Thyroid gland (tissue), 4 donors: ENCODE measurements around the gene ZNF766. TPM values are rescaled to one million over a fixed set of nuclear protein-coding genes. Genes with fewer than 3 reads are reported as not detected.

Source experiments
- DNase-seq, 2 donors: peaks; one replicate each; pipeline ENCODE4 v3.0.0-alpha.2; 2019
- H3K27ac ChIP-seq, 3 donors: fragments of 200-600 bp; sonication (generic); 1 replicate in 2 of 3; 2 replicates in 1 of 3; pipeline ENCODE4 v1.5.1; 2016 to 2019; ENCODE audit warnings: mild to moderate bottlenecking in 1 of 3, moderate library complexity in 1 of 3
- H3K27me3 ChIP-seq: fragments of 200-600 bp; sonication (generic); one replicate; pipeline ENCODE4 v1.5.1; 2019
- H3K36me3 ChIP-seq, 2 donors: fragments of 200-600 bp; sonication (generic); one replicate each; pipeline ENCODE4 v1.5.1; 2016 to 2019
- H3K4me1 ChIP-seq, 2 donors: fragments of 200-600 bp; sonication (generic); one replicate each; pipeline ENCODE4 v1.5.1; 2017 to 2019
- H3K4me3 ChIP-seq, 3 donors: fragments of 200-600 bp; sonication (generic); replicated peaks in 1 of 3; 1 replicate in 2 of 3; 2 replicates in 1 of 3; pipeline ENCODE4 v1.5.1; 2016; ENCODE audit warnings: mild to moderate bottlenecking in 1 of 3
- H3K9me3 ChIP-seq: fragments of 200-600 bp; sonication (generic); one replicate; pipeline ENCODE4 v1.5.1; 2017
- CTCF ChIP-seq, 6 experiments: fragments of 200-600 bp in 3 of 6; fragments of 450-650 bp in 3 of 6; sonication (generic) in 3 of 6; IDR thresholded peaks; one replicate each; pipeline ENCODE4 v1.5.1; 2016 to 2019; ENCODE audit warnings: antibody characterized with exemption in 6 of 6, mild to moderate bottlenecking in 2 of 6, inconsistent platforms in 1 of 6, moderate library complexity in 1 of 6
- POLR2A ChIP-seq, 2 donors: fragments of 450-650 bp; IDR thresholded peaks; one replicate each; pipeline ENCODE4 v1.6.1; 2017; ENCODE audit warnings: antibody characterized with exemption in 2 of 2, mild to moderate bottlenecking in 2 of 2, moderate library complexity in 1 of 2
- WGBS, 2 donors: methylation state at CpG; one replicate each; pipeline ENCODE4 v1.1.5; 2017; 5-methylcytosine and 5-hydroxymethylcytosine counted together
- intact Hi-C: fragments of 100-400 bp; cut with DNase I; formaldehyde crosslinking; loops from one replicate; pipeline ENCODE4 v1.15.1; 2023
- total RNA-seq, 4 donors: library from RNA; depleted of rRNA; stranded (reverse); fragments of >200 nt; gene quantifications; one replicate each; pipeline ENCODE4 v1.2.3, GENCODE V29; 2016

Gene ZNF766
- total RNA-seq, 4 donors from 2014 or later, result 13.2 to 26.5 (median 16.1) TPM

DNA sequence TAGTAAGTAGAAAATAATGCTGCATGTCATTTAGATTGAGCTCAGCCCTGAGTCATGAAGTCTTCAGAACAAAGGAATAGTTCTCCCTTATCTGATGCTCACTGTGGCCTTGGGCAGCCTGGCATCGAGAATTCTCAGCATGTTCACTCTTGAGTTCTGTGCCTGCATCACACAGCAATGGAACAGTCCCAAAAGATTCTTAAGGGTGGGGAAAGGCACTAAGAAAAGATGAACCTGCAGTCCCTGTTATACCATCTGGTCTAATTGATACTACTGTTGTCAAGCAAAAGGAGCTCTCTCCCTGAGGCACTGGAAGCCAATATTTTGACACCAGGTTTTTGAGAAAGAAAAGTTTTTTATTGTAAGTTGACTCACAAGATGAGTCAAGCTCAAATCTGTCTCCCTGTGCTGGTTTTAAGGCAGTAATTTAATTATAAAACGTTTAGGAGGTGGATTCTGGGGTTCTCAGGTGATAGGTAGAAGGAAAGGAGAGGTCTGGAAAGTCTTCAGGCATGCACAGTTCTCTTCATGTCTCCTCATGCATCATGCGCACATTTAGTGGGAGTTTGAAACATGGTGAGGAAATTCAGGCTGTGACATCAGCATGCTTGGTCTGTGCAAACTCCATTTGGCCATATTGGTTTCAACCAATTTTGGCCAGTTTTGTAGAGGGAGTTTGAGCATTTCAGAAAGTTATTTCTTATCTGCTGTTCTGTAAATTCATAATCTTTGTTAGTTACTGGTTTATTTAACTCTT is 38.1 kb upstream of the ZNF766 start:
- no peak overlapping the region for H3K27ac ChIP-seq
- intact Hi-C loops, result no loop called here
- WGBS, 2 donors, result 78 to 85% methylated on average over 3 of the region's 3 CpGs

GRCh38 chr19:52234406-52234805 is 35.0 kb upstream of the ZNF766 start:
- Histone ChIP-seq H3K4me3 (no peak overlapping the region), H3K4me1 (no peaks in the 10 kb centered on the region), H3K27me3 (no peaks in the 10 kb centered on the region), H3K9me3 (no peaks in the 10 kb centered on the region), H3K27ac (no peak overlapping the region), H3K36me3 (no peaks in the 10 kb centered on the region)
- TF ChIP-seq POLR2A (IDR thresholded peaks at IDR 0.05) (no peak), CTCF (IDR thresholded peaks at IDR 0.05) (no peak)
- intact Hi-C loops, result no loop called here
- WGBS, 2 donors, result 92% methylated on average over 2 of the region's 2 CpGs
- no peak for DNase-seq

More for the DNA sequence above, 38.1 kb upstream of the ZNF766 start:
- H3K4me1 ChIP-seq, result no peaks in the 10 kb centered on the region
- no peaks in the 10 kb centered on the region for H3K27me3 ChIP-seq
- peaks cover 14 to 26% of the 10 kb centered on the region in 2 donors for H3K36me3 ChIP-seq
- no peak for TF ChIP-seq POLR2A (IDR thresholded peaks at IDR 0.05)
- no peak for TF ChIP-seq CTCF (IDR thresholded peaks at IDR 0.05)
- DNase-seq, result no peak
- H3K9me3 ChIP-seq, result no peaks in the 10 kb centered on the region
- no peak overlapping the region for H3K4me3 ChIP-seq

DNA sequence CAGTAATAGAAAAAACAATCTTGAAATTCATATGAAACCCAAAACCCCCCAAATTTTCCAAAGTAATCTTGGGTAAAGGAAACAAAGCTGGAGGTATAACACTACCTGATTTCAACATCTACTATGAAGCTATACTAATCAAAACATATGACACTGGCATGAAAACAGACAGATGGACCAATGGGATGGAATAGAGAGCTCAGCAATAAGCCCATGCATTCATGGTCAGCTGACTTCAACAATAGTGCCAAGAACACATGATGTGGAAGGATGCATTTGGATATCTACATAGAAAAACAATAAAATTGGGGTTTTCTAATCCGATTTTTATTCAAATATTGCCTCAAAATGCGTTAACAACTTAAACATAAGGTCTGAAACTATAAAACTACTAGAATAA is 32.2 kb upstream of the ZNF766 start:
- DNase-seq, result no peak
- no peak overlapping the region for H3K4me3 ChIP-seq
- no peaks in the 10 kb centered on the region for H3K36me3 ChIP-seq
- H3K4me1 ChIP-seq, result no peaks in the 10 kb centered on the region
- TF ChIP-seq CTCF (IDR thresholded peaks at IDR 0.05) (no peak), POLR2A (IDR thresholded peaks at IDR 0.05) (no peak)
- WGBS, 2 donors, result 62 to 65% methylated on average over 2 of the region's 2 CpGs
- intact Hi-C loops, result no loop called here
- H3K27ac ChIP-seq, result no peak overlapping the region
- H3K9me3 ChIP-seq, result no peaks in the 10 kb centered on the region
- H3K27me3 ChIP-seq, result no peaks in the 10 kb centered on the region

DNA sequence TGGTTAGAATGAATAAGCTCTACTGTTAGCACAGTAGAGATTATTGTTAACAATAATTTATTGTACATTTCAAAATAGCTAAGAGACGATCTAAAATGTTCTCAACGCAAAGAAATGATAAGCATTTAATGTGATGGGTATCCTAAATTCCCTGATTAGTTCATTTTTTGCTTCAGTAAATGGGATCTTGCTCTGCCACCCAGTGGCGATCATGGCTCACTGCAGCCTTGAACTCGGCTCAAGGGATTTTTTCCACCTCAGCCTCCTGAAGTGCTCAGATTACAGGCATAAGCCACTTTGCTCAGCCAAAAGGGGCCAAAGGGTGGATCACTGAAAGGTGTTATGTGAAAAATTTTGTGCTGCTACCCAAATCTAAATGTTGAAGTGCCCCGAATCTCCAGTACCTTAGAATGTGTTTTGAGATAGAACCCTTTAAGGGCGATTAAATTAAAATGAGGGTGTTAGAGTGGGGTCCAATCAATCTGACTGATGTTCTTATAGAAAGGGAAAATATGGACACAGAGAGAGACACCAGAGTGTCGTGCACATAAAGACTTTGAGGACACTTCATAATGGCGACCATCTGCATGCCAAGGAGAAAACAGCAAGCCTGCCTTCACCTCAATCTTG is 31.5 kb upstream of the ZNF766 start:
- no peaks in the 10 kb centered on the region for H3K9me3 ChIP-seq
- intact Hi-C loops, result loop anchor here (2.0 kb wide), 1 partner anchor 99 kb away; the partner anchor contains the start of gene ZNF616
- H3K4me1 ChIP-seq, result no peaks in the 10 kb centered on the region
- no peaks in the 10 kb centered on the region for H3K27me3 ChIP-seq
- no peak overlapping the region for H3K4me3 ChIP-seq
- no peak overlapping the region for H3K27ac ChIP-seq
- peak; percentile 55 to 58 for DNase-seq
- WGBS, 2 donors, result 11 to 13% methylated on average over 8 of the region's 8 CpGs
- TF ChIP-seq POLR2A (IDR thresholded peaks at IDR 0.05) (no peak), CTCF (IDR thresholded peaks at IDR 0.05) (peak; percentile 68 to 85 (median 82))
- no peaks in the 10 kb centered on the region for H3K36me3 ChIP-seq

DNA sequence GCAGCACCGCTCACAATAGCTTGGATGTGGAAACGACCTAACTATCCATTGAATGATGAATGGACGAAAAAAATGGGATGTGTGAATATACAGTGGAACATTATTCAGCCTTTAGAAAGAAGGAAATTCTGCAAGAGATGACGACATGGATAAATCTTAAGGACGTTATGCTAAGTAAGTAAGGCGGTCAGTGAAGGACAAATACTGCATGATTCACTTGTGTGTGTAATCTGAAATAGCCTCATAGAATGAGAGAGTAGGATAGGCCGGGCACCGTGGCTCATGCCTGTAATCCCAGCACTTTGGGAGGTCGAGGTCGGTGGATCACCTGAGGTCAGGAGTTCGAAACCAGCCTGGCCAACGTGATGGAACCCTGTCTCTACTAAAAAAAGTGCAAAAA is 25.4 kb upstream of the ZNF766 start:
- Histone ChIP-seq H3K4me3 (no peak overlapping the region), H3K27ac (no peak overlapping the region), H3K27me3 (no peaks in the 10 kb centered on the region), H3K36me3 (no peaks in the 10 kb centered on the region), H3K9me3 (no peaks in the 10 kb centered on the region), H3K4me1 (no peaks in the 10 kb centered on the region)
- no peak for TF ChIP-seq CTCF (IDR thresholded peaks at IDR 0.05)
- TF ChIP-seq POLR2A (IDR thresholded peaks at IDR 0.05), result no peak
- DNase-seq, result no peak
- intact Hi-C loops, result loop anchor here (10.0 kb wide), 1 partner anchor 501 kb away; no protein-coding TSS in a partner anchor
- 86 to 87% methylated on average over 12 of the region's 12 CpGs for WGBS, 2 donors
